Fibroblast of lung (primary cell): ENCODE measurements around the gene TNS3. TPM values are rescaled to one million over a fixed set of nuclear protein-coding genes. Genes with fewer than 3 reads are reported as not detected.
A peak's percentile ranks its signal among the peaks of the same experiment; 100 is the strongest.

Source experiments
- DNase-seq, 2 donors: peaks; one replicate each; pipeline versions ENCODE4 v3.0.0 to v3.0.0-alpha.2; 2010; ENCODE audit warnings: low read depth in 2 of 2
- H2AFZ ChIP-seq: 2 replicates; pipeline ENCODE4 v1.5.1; 2012; ENCODE audit warnings: low read length, control low read depth, inconsistent platforms
- H3K27ac ChIP-seq: 2 replicates; pipeline ENCODE4 v1.5.1; 2011; ENCODE audit warnings: low read length, control low read depth; ENCODE audit not compliant: insufficient read depth
- H3K27me3 ChIP-seq: 2 replicates; pipeline ENCODE4 v1.5.1; 2011; ENCODE audit warnings: mild to moderate bottlenecking, low read length; ENCODE audit not compliant: control insufficient read depth, insufficient read depth
- H3K36me3 ChIP-seq: 2 replicates; pipeline ENCODE4 v1.5.1; 2011; ENCODE audit warnings: low read length; ENCODE audit not compliant: control insufficient read depth, insufficient read depth
- H3K4me1 ChIP-seq: 2 replicates; pipeline ENCODE4 v1.5.1; 2011; ENCODE audit warnings: low read length; ENCODE audit not compliant: control insufficient read depth, insufficient read depth; ENCODE audit errors: extremely low read depth
- H3K4me2 ChIP-seq: 2 replicates; pipeline ENCODE4 v1.5.1; 2011; ENCODE audit warnings: low read length, control low read depth; ENCODE audit not compliant: insufficient read depth; ENCODE audit errors: extremely low read depth
- H3K4me3 ChIP-seq, 4 experiments: fragments of 200-600 bp in 1 of 4; sonication (generic) in 1 of 4; replicated peaks in 1 of 4; 2 replicates each; pipeline ENCODE4 v1.5.1; 2011 to 2016; ENCODE audit warnings: low read length in 4 of 4, low read depth in 3 of 4, mild to moderate bottlenecking in 3 of 4, control low read depth in 2 of 4, inconsistent platforms in 1 of 4, mixed read lengths in 1 of 4; ENCODE audit not compliant: insufficient read depth in 1 of 4; ENCODE audit errors: control extremely low read depth in 1 of 4
- H3K79me2 ChIP-seq: 2 replicates; pipeline ENCODE4 v1.5.1; 2012; ENCODE audit warnings: mild to moderate bottlenecking, low read length, inconsistent platforms; ENCODE audit not compliant: control insufficient read depth, insufficient read depth
- H3K9ac ChIP-seq: 2 replicates; pipeline ENCODE4 v1.5.1; 2011; ENCODE audit warnings: mild to moderate bottlenecking, low read length, control low read depth; ENCODE audit not compliant: insufficient read depth
- H3K9me3 ChIP-seq: 2 replicates; pipeline ENCODE4 v1.5.1; 2012; ENCODE audit warnings: low read depth, low read length; ENCODE audit not compliant: control insufficient read depth, insufficient read depth
- H4K20me1 ChIP-seq: 2 replicates; pipeline ENCODE4 v1.5.1; 2011; ENCODE audit warnings: low read length; ENCODE audit not compliant: control insufficient read depth, insufficient read depth; ENCODE audit errors: extremely low read depth
- EZH2 ChIP-seq: IDR thresholded peaks from 2 replicates; pipeline ENCODE4 v1.5.1; 2012; ENCODE audit warnings: low read length, control low read depth, mild to moderate bottlenecking; ENCODE audit errors: missing control alignments
- polyA plus RNA-seq, 2 donors: library from polyadenylated mRNA; depleted of rRNA in 1 of 2; stranded (reverse) in 1 of 2; unstranded in 1 of 2; fragments of >200 nt; gene quantifications; 2 replicates each; pipeline ENCODE4 v1.2.1, GENCODE V29; 2011 to 2012; ENCODE audit warnings: missing spikeins in 1 of 2
- total RNA-seq: library from RNA; depleted of rRNA; stranded (reverse); fragments of >200 nt; gene quantifications from 2 replicates; pipeline ENCODE4 v1.2.1, GENCODE V29; 2014
- TF ChIP-seq, protein P1 (sequence below), 2 donors: IDR thresholded peaks in 1 of 2; conservative IDR thresholded peaks in 1 of 2; 1 replicate in 1 of 2; 2 replicates in 1 of 2; pipeline ENCODE4 v1.5.1; 2011 to 2012; ENCODE audit warnings: low read length in 2 of 2, control low read depth in 1 of 2, inconsistent platforms in 1 of 2, low read depth in 1 of 2, mild to moderate bottlenecking in 1 of 2

TNS3 gene
- total and polyA plus RNA-seq, 2 donors (not counting 1 experiment from before 2014, with no cell fraction given) = 74.4 to 88.8 TPM

DNA sequence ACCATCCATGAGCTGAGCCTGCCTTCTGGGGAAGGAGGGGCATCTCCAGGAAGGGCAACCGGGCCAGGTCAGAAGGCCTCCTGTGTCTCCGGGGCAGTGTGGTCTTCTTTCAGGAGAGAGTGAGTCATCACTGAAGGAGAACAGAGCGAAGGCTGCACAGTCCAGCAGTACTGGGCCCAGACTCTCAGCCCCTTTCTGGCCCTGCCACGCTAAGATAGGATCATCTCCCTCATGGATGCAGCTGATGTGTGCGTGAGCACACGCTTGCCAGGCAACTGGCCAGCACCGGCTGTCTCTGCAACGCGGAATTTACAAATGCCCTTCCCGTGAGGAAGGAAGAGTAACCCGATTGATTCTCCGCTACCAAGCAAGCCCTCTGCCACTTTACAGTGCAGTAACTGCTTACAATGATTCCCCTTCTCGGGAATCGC lies 328.2 kb downstream of the TNS3 start:
- Histone ChIP-seq H3K4me3 (peak overlapping the region; percentile 48 to 65 (median 54)), H3K9me3 (no peaks in the 10 kb centered on the region), H3K27me3 (no peaks in the 10 kb centered on the region), H3K36me3 (no peaks in the 10 kb centered on the region), H3K4me1 (peaks cover 10% of the 10 kb centered on the region), H2AFZ (peak overlapping the region; percentile 35), H3K27ac (peak overlapping the region; percentile 9), H3K9ac (peak overlapping the region; percentile 51), H3K79me2 (no peaks in the 10 kb centered on the region), H4K20me1 (no peaks in the 10 kb centered on the region), H3K4me2 (peak overlapping the region; percentile 81)
- DNase-seq = peak; percentile 67 to 73
- TF ChIP-seq EZH2 = no peak
- TF ChIP-seq, protein P1, sequence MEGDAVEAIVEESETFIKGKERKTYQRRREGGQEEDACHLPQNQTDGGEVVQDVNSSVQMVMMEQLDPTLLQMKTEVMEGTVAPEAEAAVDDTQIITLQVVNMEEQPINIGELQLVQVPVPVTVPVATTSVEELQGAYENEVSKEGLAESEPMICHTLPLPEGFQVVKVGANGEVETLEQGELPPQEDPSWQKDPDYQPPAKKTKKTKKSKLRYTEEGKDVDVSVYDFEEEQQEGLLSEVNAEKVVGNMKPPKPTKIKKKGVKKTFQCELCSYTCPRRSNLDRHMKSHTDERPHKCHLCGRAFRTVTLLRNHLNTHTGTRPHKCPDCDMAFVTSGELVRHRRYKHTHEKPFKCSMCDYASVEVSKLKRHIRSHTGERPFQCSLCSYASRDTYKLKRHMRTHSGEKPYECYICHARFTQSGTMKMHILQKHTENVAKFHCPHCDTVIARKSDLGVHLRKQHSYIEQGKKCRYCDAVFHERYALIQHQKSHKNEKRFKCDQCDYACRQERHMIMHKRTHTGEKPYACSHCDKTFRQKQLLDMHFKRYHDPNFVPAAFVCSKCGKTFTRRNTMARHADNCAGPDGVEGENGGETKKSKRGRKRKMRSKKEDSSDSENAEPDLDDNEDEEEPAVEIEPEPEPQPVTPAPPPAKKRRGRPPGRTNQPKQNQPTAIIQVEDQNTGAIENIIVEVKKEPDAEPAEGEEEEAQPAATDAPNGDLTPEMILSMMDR (conservative IDR thresholded peaks at IDR 0.05 in 1 of 2, IDR thresholded peaks at IDR 0.05 in 1 of 2; ENCODE audit: low read depth in 1 of 2, low read length in 2 of 2) = no peak

DNA sequence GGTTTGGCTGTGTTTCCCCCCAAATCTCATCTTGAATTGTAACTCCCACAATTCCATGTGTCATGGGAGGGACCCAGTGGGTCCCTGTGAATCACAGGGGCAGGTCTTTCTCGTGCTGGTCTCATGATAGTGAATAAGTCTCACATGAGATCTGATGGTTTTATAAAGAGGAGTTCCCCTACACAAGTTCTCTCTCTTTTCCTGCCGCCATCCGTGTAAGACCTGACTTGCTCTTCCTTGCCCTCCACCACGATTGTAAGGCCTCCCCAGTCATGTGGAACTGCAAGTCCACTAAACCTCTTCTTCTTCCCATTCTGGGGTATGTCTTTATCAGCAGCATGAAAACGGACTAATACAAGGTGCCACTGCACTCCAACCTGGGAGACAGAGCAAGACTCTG lies 329.2 kb downstream of the TNS3 start:
- peaks cover 7% of the 10 kb centered on the region for H3K27me3 ChIP-seq
- no peak overlapping the region for H3K27ac ChIP-seq
- peaks cover 10% of the 10 kb centered on the region for H3K4me1 ChIP-seq
- no peaks in the 10 kb centered on the region for H3K79me2 ChIP-seq
- no peaks in the 10 kb centered on the region for H3K9me3 ChIP-seq
- no peak for TF ChIP-seq EZH2
- TF ChIP-seq, protein P1 (conservative IDR thresholded peaks at IDR 0.05 in 1 of 2, IDR thresholded peaks at IDR 0.05 in 1 of 2; ENCODE audit: low read depth in 1 of 2, low read length in 2 of 2) = no peak
- no peak overlapping the region for H3K4me3 ChIP-seq
- no peak overlapping the region for H2AFZ ChIP-seq
- H3K9ac ChIP-seq = no peak overlapping the region
- H3K36me3 ChIP-seq = no peaks in the 10 kb centered on the region
- no peak for DNase-seq
- H4K20me1 ChIP-seq = no peaks in the 10 kb centered on the region
- no peak overlapping the region for H3K4me2 ChIP-seq

DNA sequence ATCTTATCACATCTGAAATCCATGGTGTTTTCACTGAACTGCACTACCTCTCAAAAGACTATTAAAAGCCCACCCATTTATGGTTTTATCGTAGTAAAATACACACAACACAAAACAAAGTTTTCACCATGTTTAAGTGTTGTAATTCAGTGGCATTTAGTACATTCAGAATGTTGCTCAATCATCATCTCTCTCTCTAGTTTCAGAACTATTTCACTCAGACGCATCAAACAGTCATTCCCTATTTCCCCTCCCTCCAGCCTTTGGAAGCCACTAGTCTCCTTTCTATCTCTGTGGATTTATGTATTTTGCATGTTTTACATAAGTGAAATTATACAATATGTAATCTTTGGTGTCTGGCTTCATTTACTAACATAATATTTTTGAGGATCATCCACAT lies 332.6 kb downstream of the TNS3 start:
- Histone ChIP-seq H3K27ac (no peak overlapping the region), H3K4me1 (peaks cover 6% of the 10 kb centered on the region), H3K9ac (no peak overlapping the region), H3K9me3 (no peaks in the 10 kb centered on the region), H3K4me3 (no peak overlapping the region), H3K4me2 (no peak overlapping the region), H3K79me2 (no peaks in the 10 kb centered on the region), H4K20me1 (no peaks in the 10 kb centered on the region), H2AFZ (no peak overlapping the region), H3K27me3 (peaks cover 15% of the 10 kb centered on the region), H3K36me3 (no peaks in the 10 kb centered on the region)
- TF ChIP-seq EZH2 = no peak
- TF ChIP-seq, protein P1 (conservative IDR thresholded peaks at IDR 0.05 in 1 of 2, IDR thresholded peaks at IDR 0.05 in 1 of 2; ENCODE audit: low read depth in 1 of 2, low read length in 2 of 2) = no peak
- no peak for DNase-seq
